Upper lobe of left lung (tissue), 6 donors: ENCODE results near the gene MCFD2. TPM values are rescaled to one million over a fixed set of nuclear protein-coding genes. Genes with fewer than 3 reads are reported as not detected.

ENCODE experiments used
- ATAC-seq, 2 donors: fragments of 200-7000 bp; cut with Tn5 transposase; one replicate each; pipeline ENCODE4 v1.9.1; 2022; ENCODE audit warnings: mild to moderate bottlenecking in 2 of 2, moderate library complexity in 2 of 2; ENCODE audit not compliant: low FRiP score in 2 of 2
- DNase-seq, 2 donors: peaks; one replicate each; pipeline ENCODE4 v3.0.0-alpha.2; 2019 to 2020
- H3K27ac ChIP-seq, 4 donors: fragments of 200-600 bp; sonication (generic); one replicate each; pipeline ENCODE4 v1.5.1; 2016 to 2019
- H3K27me3 ChIP-seq, 4 donors: fragments of 200-600 bp; sonication (generic); one replicate each; pipeline ENCODE4 v1.5.1; 2017 to 2019
- H3K36me3 ChIP-seq, 4 donors: fragments of 200-600 bp; sonication (generic); one replicate each; pipeline ENCODE4 v1.5.1; 2016 to 2019
- H3K4me1 ChIP-seq, 4 donors: fragments of 200-600 bp; sonication (generic); one replicate each; pipeline ENCODE4 v1.5.1; 2018 to 2019
- H3K4me3 ChIP-seq, 4 donors: fragments of 200-600 bp; sonication (generic); one replicate each; pipeline ENCODE4 v1.5.1; 2017 to 2019; ENCODE audit warnings: mild to moderate bottlenecking in 2 of 4, moderate library complexity in 1 of 4
- H3K9me3 ChIP-seq, 4 donors: fragments of 200-600 bp; sonication (generic); one replicate each; pipeline ENCODE4 v1.5.1; 2018 to 2019
- CTCF ChIP-seq, 6 experiments: fragments of 450-650 bp in 4 of 6; fragments of 200-600 bp in 2 of 6; sonication (generic) in 2 of 6; IDR thresholded peaks; one replicate each; pipeline ENCODE4 v1.5.1; 2016 to 2019; ENCODE audit warnings: antibody characterized with exemption in 6 of 6
- EP300 ChIP-seq, 4 donors: sonication (generic); formaldehyde crosslinking; IDR thresholded peaks; one replicate each; pipeline ENCODE4 v1.5.1; 2017; ENCODE audit warnings: antibody characterized with exemption in 4 of 4, control low read depth in 2 of 4
- POLR2A ChIP-seq, 4 donors: fragments of 450-650 bp; IDR thresholded peaks; one replicate each; pipeline ENCODE4 v1.5.1; 2016 to 2017; ENCODE audit warnings: antibody characterized with exemption in 4 of 4, mild to moderate bottlenecking in 2 of 4
- POLR2AphosphoS5 ChIP-seq, 2 donors: sonication (generic); formaldehyde crosslinking; IDR thresholded peaks; one replicate each; pipeline ENCODE4 v1.5.1; 2017; ENCODE audit warnings: antibody characterized with exemption in 2 of 2
- WGBS, 2 donors: methylation state at CpG; one replicate each; pipeline ENCODE4 v1.1.5; 2017 to 2018; 5-methylcytosine and 5-hydroxymethylcytosine counted together
- total RNA-seq, 6 donors: library from RNA; depleted of rRNA in 4 of 6; stranded (reverse); fragments of >200 nt in 4 of 6; gene quantifications; one replicate each; pipeline versions ENCODE4 v1.1.0 to v1.2.1, GENCODE V29; 2016 to 2021
- donor health status: DM: no; HTN: no; CAD: no; lungs with moderate emphysema.
- donor health status: DM: no; HTN: yes; CAD: no; lungs with severe emphysema.

The MCFD2 gene
- total RNA-seq, 6 donors from 2014 or later = 16.8 to 102 (median 77.5) TPM

- ATAC-seq (no peak), DNase-seq (no peak)
- no peak overlapping the region for H3K27ac ChIP-seq
- no peaks in the 10 kb centered on the region for H3K4me1 ChIP-seq
- no peaks in the 10 kb centered on the region for H3K27me3 ChIP-seq
- TF ChIP-seq POLR2AphosphoS5 (IDR thresholded peaks at IDR 0.05) (no peak), CTCF (IDR thresholded peaks at IDR 0.05) (no peak), EP300 (IDR thresholded peaks at IDR 0.05) (no peak)
- H3K4me3 ChIP-seq = no peak overlapping the region
- no peaks in the 10 kb centered on the region for H3K9me3 ChIP-seq
- H3K36me3 ChIP-seq = peaks cover 11 to 39% (median 30%) of the 10 kb centered on the region in 4 donors
Observed at GRCh38 chr2:46902465-46902864, 13.1 kb downstream of the MCFD2 start.

- 84 to 90% methylated on average over 2 of the region's 2 CpGs for WGBS, 2 donors
- H3K36me3 ChIP-seq = peaks cover 3 to 30% (median 21%) of the 10 kb centered on the region in 4 donors
- H3K9me3 ChIP-seq = no peaks in the 10 kb centered on the region
- no peaks in the 10 kb centered on the region for H3K4me1 ChIP-seq
- no peak overlapping the region for H3K27ac ChIP-seq
- H3K4me3 ChIP-seq = no peak overlapping the region
- DNase-seq (no peak), ATAC-seq (no peak)
- no peaks in the 10 kb centered on the region for H3K27me3 ChIP-seq
- no peak for TF ChIP-seq CTCF (IDR thresholded peaks at IDR 0.05)
- no peak for TF ChIP-seq EP300 (IDR thresholded peaks at IDR 0.05)
- TF ChIP-seq POLR2A (IDR thresholded peaks at IDR 0.05) = no peak
- no peak for TF ChIP-seq POLR2AphosphoS5 (IDR thresholded peaks at IDR 0.05)
Observed at GRCh38 chr2:46901611-46902010, 14.0 kb downstream of the MCFD2 start.

- ATAC-seq (no peak), DNase-seq (no peak)
- Histone ChIP-seq H3K9me3 (no peaks in the 10 kb centered on the region), H3K27me3 (no peaks in the 10 kb centered on the region), H3K4me3 (no peak overlapping the region), H3K4me1 (no peaks in the 10 kb centered on the region), H3K27ac (no peak overlapping the region), H3K36me3 (peaks cover 3 to 20% (median 12%) of the 10 kb centered on the region in 4 donors)
- WGBS, 2 donors = 74 to 77% methylated on average over 3 of the region's 3 CpGs
- TF ChIP-seq CTCF (IDR thresholded peaks at IDR 0.05) = no peak
- TF ChIP-seq POLR2A (IDR thresholded peaks at IDR 0.05) = no peak
- TF ChIP-seq EP300 (IDR thresholded peaks at IDR 0.05) = no peak
- TF ChIP-seq POLR2AphosphoS5 (IDR thresholded peaks at IDR 0.05) = no peak
Observed at GRCh38 chr2:46900381-46900780, 15.2 kb downstream of the MCFD2 start.

GRCh38 chr2:46899053-46899452 lies 16.6 kb downstream of the MCFD2 start:
- H3K9me3 ChIP-seq = no peaks in the 10 kb centered on the region
- 94 to 96% methylated on average over 17 of the region's 17 CpGs for WGBS, 2 donors
- peaks cover 0 to 8% (median 2%) of the 10 kb centered on the region in 4 donors for H3K36me3 ChIP-seq
- TF ChIP-seq POLR2AphosphoS5 (IDR thresholded peaks at IDR 0.05) (no peak), CTCF (IDR thresholded peaks at IDR 0.05) (no peak), EP300 (IDR thresholded peaks at IDR 0.05) (no peak), POLR2A (IDR thresholded peaks at IDR 0.05) (no peak)
- no peak for DNase-seq
- no peak overlapping the region for H3K4me3 ChIP-seq
- H3K27me3 ChIP-seq = no peaks in the 10 kb centered on the region
- no peaks in the 10 kb centered on the region for H3K4me1 ChIP-seq
- ATAC-seq = no peak
- H3K27ac ChIP-seq = no peak overlapping the region

- H3K27me3 ChIP-seq = no peaks in the 10 kb centered on the region
- no peaks in the 10 kb centered on the region for H3K9me3 ChIP-seq
- no peak overlapping the region for H3K27ac ChIP-seq
- 87 to 91% methylated on average over 5 of the region's 5 CpGs for WGBS, 2 donors
- TF ChIP-seq POLR2AphosphoS5 (IDR thresholded peaks at IDR 0.05) (no peak), POLR2A (IDR thresholded peaks at IDR 0.05) (no peak), EP300 (IDR thresholded peaks at IDR 0.05) (no peak), CTCF (IDR thresholded peaks at IDR 0.05) (no peak)
- DNase-seq = no peak
- no peaks in the 10 kb centered on the region for H3K4me1 ChIP-seq
- ATAC-seq = no peak
- no peak overlapping the region for H3K4me3 ChIP-seq
- H3K36me3 ChIP-seq = no peaks in the 10 kb centered on the region
Observed at GRCh38 chr2:46898024-46898423, 17.6 kb downstream of the MCFD2 start.
